ENCODE data around the gene BHLHE40.

Gene BHLHE40

GRCh38 chr3:5022966-5023776, 43.9 kb downstream of the BHLHE40 start (continued):
- TF ChIP-seq PRDM10 (tag by site-specific recombination; IDR thresholded peaks at IDR 0.05) = peak; percentile 48; the same call in 1 of the 2 replicates
- no peak for TF ChIP-seq ZFP41 (tag by site-specific recombination; IDR thresholded peaks at IDR 0.05; ENCODE audit: borderline replicate concordance)
- TF ChIP-seq ZNF585B (tag by site-specific recombination; IDR thresholded peaks at IDR 0.05) = no peak
- TF ChIP-seq ZSCAN4 (tag by site-specific recombination; IDR thresholded peaks at IDR 0.05) = no peak; the same call in 1 of the 2 replicates
- no peak for TF ChIP-seq YY1 (tag by site-specific recombination; IDR thresholded peaks at IDR 0.05)
- TF ChIP-seq ZNF571 (tag by site-specific recombination; IDR thresholded peaks at IDR 0.05) = no peak
- no peak for TF ChIP-seq ZNF16 (tag by site-specific recombination; IDR thresholded peaks at IDR 0.05; ENCODE audit: low read depth)
- TF ChIP-seq ZNF214 (tag by site-specific recombination; IDR thresholded peaks at IDR 0.05; ENCODE audit: borderline replicate concordance) = no peak
- no peak for TF ChIP-seq ZNF132 (tag by site-specific recombination; IDR thresholded peaks at IDR 0.05; ENCODE audit: borderline replicate concordance)
- no peak for TF ChIP-seq ZNF239 (tag by site-specific recombination; IDR thresholded peaks at IDR 0.05)
- TF ChIP-seq ZXDB (tag by site-specific recombination; IDR thresholded peaks at IDR 0.05) = peak; percentile 82
- TF ChIP-seq RBAK (tag by site-specific recombination; IDR thresholded peaks at IDR 0.05) = no peak
- no peak for TF ChIP-seq ZNF423 (tag by site-specific recombination; IDR thresholded peaks at IDR 0.05)
- TF ChIP-seq ZNF488 (tag by site-specific recombination; IDR thresholded peaks at IDR 0.05) = no peak
- peak; percentile 93 for TF ChIP-seq TSHZ1 (tag by site-specific recombination; IDR thresholded peaks at IDR 0.05; ENCODE audit: borderline replicate concordance)
- no peak for TF ChIP-seq ZNF785 (tag by site-specific recombination; IDR thresholded peaks at IDR 0.05)
- no peak for TF ChIP-seq MYNN (tag by site-specific recombination; IDR thresholded peaks at IDR 0.05; ENCODE audit: borderline replicate concordance)
- peak; percentile 96 for TF ChIP-seq ZNF366 (tag by site-specific recombination; conservative IDR thresholded peaks at IDR 0.05)
- TF ChIP-seq ZNF623 (tag by site-specific recombination; IDR thresholded peaks at IDR 0.05) = no peak
- no peak for TF ChIP-seq ZBTB48 (tag by site-specific recombination; IDR thresholded peaks at IDR 0.05)
- TF ChIP-seq REST (tag by site-specific recombination; IDR thresholded peaks at IDR 0.05) = peak; percentile 42; the same call in 1 of the 2 replicates
- TF ChIP-seq ZNF394 (tag by site-specific recombination; IDR thresholded peaks at IDR 0.05; ENCODE audit: borderline replicate concordance) = peak; percentile 68; the same call in 1 of the 2 replicates
- peak; percentile 86 for TF ChIP-seq ZFHX2 (tag by site-specific recombination; conservative IDR thresholded peaks at IDR 0.05)
- peak; percentile 69 for TF ChIP-seq OSR2 (tag by site-specific recombination; IDR thresholded peaks at IDR 0.05)
- TF ChIP-seq GFI1B (tag by site-specific recombination; IDR thresholded peaks at IDR 0.05) = 0 out of 2 replicates have a peak, but pooled peaks have one; percentile 42
- no peak for TF ChIP-seq ZNF837 (tag by site-specific recombination; IDR thresholded peaks at IDR 0.05)
- peak; percentile 82; the same call in 1 of the 2 replicates for TF ChIP-seq ZNF391 (tag by site-specific recombination; IDR thresholded peaks at IDR 0.05; ENCODE audit: borderline replicate concordance, low read depth)

All from HEK293 (cell line).